SK-MEL-5 (cell line): ENCODE measurements around the gene TLCD2. TPM values are rescaled to one million over a fixed set of nuclear protein-coding genes. Genes with fewer than 3 reads are reported as not detected.
A peak's percentile ranks its signal among the peaks of the same experiment; 100 is the strongest.

ENCODE experiments used
- DNase-seq: peaks from one replicate; pipeline ENCODE4 v3.0.0-alpha.2; 2016; ENCODE audit warnings: low read depth, low spot score
- in situ Hi-C: cut with HindIII; loops from 2 replicates; pipeline ENCODE4 v1.10.0; 2016; ENCODE audit warnings: low sequenced_read_pairs, high pct_unique_total_duplicates, low pct_unique_long_range_greater_than_20kb
- polyA plus RNA-seq, 2 experiments: library from polyadenylated mRNA; depleted of rRNA; stranded (reverse); fragments of >200 nt; gene quantifications; 2 replicates each; pipeline ENCODE4 v1.2.3, GENCODE V29; 2015
- total RNA-seq: library from RNA; depleted of rRNA; stranded (reverse); fragments of >200 nt; shearing (Covaris generic); gene quantifications from 2 replicates; pipeline ENCODE4 v1.2.3, GENCODE V29; 2014; rRNA removed

The TLCD2 gene, protein sequence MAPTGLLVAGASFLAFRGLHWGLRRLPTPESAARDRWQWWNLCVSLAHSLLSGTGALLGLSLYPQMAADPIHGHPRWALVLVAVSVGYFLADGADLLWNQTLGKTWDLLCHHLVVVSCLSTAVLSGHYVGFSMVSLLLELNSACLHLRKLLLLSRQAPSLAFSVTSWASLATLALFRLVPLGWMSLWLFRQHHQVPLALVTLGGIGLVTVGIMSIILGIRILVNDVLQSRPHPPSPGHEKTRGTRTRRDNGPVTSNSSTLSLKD
- total RNA-seq: 1.7 and 2.0 TPM in 2 replicates
- 2.8 and 3.4 TPM in 2 replicates for polyA plus RNA-seq (2015; cell fraction: cytosol; rRNA removed)
- polyA plus RNA-seq (2015; cell fraction: nucleus; rRNA removed): 2.2 and 2.4 TPM in 2 replicates

DNA sequence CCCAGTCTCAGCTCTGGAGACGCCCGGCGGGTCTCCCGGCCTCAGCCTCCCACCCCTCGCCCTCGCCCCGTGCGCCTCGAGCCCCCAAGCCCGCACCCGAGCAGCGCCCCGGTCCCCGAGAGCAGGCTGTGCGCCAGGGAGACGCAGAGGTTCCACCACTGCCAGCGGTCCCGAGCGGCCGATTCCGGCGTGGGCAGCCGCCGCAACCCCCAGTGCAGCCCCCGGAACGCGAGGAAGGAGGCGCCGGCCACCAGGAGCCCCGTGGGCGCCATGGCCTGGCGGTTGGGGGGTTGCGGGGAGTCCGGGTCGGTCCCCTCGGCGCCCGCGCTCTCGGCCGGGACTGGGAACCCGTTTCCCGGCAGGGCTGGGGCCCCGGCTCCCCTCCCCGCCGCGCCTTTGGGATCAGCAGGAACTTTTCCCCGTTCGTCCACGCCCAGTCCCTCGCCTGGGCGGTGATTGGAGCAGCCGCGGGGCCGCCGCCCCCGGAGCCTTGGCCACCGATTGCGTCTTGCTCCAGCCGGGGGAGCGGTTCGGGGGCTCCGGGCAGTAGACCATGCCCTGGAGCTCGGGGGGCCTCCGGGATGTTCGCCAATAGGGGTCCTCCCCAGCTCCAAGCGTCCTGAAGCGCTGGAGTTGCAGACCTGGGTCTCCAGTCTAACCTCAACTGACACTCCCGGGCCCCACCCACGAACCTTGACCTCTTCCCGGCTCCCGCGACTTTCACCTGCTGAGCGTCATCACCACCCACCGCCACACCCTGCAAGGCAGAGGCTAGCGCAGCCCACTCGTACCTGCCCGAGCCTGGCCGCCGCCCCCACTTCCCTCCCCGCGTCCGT lies at the start of gene TLCD2:
Gene TLCD2 (minus strand): TSS at position 407 of the 836 bp plus-strand sequence. CDS start 135 bp downstream, at position 272.
- in situ Hi-C loops: loop anchor here (10.0 kb wide), 1 partner anchor 75 kb away; no protein-coding TSS in a partner anchor
- peak; percentile 58 for DNase-seq

DNA sequence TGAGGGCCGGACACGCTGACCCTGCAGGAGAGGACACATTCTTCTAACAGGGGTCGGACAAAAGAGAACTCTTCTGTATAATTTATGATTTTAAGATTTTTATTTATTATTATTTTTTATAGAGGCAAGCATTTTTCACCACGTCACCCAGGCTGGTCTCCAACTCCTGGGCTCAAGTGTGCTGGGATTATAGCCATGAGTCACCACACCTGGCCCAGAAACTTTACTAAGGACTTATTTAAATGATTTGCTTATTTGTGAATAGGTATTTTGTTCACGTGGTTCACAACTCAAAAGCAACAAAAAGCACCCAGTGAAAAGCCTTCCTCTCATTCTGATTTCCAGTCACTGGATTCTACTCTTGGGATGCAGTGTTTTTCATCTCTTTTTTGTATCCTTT lies 49.4 kb upstream of the TLCD2 start:
- no peak for DNase-seq
- in situ Hi-C loops: no loop called here

DNA sequence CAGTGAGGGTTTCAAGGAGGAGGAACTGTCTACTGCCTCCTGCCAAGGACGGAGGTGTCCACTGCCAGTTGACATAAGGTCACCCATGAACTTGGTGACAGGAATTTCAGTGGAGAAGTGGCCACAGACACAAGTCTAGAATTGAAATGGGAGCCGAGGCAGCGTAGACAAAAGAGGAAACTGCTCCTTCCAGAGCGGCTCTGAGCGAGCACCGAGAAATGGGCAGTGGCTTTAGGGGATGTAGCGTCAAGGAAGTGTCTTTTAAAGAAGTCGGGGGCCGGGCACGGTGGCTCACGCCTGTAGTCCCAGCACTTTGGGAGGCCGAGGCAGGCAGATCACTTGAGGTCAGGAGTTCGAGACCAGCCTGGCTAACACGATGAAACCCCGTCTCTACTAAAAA lies 48.6 kb upstream of the TLCD2 start:
- in situ Hi-C loops: no loop called here
- DNase-seq: no peak

DNA sequence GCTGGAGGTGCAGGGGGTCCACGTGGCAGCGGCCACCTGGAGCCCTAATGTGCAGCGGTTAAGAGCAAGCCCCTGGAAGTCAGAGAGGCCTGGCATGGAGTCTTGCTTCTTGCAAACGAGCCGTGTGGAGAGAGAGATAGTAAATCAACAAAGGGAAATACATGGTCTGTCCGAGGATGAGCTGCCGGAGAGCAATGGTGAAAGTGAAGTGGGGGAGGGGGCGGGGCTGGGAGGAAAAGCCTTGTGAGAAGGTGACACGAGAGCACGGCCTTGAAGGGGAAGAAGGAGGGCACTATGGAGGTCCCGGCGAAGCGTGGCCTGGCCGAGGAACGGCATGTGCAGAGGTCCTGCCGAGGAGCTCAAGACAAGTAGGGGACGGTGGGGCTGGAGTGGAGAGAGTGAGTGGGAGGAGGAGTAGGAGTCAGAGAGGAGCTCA lies 45.7 kb upstream of the TLCD2 start:
- in situ Hi-C loops: no loop called here
- no peak for DNase-seq

DNA sequence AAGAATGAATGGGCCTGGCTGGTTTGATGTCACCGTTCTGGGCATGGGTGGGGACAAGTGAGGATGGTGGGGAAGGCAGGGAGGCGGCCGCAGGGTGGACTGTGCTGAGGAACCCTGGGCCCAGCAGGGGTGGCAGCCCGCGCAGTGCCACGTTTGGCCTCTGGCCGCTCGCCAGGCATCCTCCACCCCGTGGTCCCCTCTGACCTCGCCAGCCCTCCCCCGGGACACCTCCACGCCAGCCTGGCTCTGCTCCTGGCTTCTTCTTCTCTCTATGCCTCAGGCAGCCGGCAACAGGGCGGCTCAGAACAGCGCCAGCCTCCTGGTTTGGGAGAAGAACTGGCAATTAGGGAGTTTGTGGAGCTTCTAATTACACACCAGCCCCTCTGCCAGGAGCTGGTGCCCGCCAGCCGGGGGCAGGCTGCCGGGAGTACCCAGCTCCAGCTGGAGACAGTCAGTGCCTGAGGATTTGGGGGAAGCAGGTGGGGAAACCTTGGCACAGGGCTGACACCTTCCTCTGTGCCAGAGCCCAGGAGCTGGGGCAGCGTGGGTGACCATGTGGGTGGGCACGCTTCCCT lies 45.2 kb upstream of the TLCD2 start:
- in situ Hi-C loops: no loop called here
- no peak for DNase-seq

DNA sequence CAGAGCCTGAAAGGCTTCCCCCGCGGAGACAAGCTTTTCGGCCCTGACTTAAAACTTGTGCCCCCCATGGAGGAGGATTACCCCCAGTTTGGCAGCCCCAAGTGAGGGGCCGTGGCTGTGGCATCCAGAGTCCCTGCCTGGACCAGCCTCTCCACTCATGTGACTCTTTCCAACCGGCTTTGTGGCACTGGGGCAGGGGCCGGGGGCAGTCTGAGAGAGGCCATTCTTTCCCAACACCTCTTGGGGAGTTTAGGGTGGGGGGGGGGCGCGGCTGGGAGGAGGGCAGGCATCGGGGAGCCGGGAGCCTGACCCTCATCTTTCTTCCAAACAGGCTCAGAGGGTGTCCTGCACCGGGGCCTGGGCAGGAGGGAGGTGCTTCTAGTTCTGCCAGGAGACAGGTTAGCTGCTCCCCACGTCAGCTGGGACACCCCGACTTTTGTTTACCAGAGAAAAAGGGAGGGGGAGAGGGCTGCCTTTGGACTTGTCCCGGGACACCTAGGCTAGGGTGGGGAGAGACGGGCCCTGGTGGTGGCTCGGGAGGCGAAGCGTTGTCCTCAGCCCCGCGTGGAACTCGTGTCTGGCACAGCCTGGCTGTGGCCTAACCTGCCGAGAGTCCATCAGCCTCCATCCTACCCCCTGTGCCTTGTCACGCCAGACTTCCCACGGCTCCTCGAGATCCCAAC lies 44.4 kb upstream of the TLCD2 start:
- in situ Hi-C loops: no loop called here
- DNase-seq: no peak

DNA sequence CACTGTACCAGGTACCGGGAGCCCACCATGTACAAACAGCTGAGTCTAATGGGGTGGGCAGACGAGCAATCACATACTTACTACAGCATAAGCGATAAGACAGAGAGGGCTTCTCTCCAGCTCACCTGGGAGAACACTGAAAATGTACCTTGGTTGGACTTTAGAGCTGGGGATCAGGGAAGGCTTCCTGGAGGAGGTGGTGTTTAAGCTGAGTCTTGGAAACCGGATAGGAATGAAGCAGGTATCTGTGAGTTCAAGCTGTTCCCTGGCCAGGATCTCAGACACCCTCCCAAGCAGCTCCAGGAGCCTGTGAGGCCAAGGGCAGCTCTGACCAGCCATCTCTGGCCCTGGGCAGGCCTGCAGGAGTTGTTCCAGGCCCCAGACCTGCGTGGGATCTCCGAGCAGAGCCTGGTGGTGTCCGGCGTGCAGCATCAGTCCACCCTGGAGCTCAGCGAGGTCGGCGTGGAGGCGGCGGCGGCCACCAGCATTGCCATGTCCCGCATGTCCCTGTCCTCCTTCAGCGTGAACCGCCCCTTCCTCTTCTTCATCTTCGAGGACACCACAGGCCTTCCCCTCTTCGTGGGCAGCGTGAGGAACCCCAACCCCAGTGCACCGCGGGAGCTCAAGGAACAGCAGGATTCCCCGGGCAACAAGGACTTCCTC lies 43.7 kb upstream of the TLCD2 start:
- no peak for DNase-seq
- in situ Hi-C loops: no loop called here

DNA sequence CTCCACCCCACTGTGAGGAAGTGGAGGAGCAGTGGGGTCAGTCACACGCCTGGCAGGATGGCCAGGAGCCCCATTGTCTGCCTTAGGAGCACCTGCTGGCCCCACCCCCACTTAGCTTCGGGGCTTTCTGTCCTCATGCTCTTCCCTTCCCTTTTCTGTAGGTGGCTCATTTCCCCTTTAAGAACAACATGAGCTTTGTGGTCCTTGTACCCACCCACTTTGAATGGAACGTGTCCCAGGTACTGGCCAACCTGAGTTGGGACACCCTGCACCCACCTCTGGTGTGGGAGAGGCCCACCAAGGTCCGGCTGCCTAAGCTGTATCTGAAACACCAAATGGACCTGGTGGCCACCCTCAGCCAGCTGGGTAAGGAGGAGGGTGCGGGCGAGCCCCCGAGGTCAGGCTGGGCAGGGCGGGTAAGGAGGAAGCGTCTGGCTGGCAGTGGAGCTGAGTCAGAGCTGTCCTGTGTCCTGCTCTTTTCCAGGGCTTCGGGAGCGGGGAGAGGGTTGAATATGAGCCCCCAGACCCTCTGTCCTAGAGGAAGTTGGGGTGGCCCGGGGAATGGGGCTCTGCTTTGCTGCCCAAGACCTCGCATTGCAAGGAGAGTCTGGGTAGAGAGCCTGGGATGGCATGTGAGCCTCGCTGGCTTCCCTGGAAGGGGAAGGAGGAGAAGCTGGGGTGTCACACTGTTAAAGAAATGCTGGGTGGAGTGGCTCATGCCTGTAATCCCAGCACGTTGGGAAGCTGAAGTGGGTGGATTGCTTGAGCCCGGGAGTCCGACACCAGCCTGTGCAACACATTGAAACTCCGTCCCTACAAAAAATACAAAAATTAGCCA lies 42.5 kb upstream of the TLCD2 start:
- in situ Hi-C loops: no loop called here
- DNase-seq: peak; percentile 30

DNA sequence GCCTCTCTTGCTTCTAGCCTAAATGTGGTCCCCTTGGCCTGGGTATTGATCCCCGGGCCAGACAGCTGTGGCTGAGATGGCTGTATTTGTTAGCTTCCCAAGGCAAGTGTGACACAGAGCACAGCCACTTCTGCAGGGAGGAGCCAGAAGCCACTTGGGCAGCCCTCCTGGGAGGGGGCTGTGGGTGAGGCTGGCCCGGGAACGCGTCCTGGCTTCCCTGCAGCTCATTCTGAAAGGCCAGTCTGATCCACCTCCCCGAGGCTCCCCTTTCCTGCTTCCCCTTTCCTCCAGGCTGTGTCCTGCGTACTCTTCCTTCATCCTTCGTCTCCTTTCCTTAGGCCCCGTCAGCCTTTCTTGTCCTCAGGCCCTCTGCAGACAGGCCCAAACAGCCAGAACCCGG lies 40.5 kb upstream of the TLCD2 start:
- in situ Hi-C loops: no loop called here

DNA sequence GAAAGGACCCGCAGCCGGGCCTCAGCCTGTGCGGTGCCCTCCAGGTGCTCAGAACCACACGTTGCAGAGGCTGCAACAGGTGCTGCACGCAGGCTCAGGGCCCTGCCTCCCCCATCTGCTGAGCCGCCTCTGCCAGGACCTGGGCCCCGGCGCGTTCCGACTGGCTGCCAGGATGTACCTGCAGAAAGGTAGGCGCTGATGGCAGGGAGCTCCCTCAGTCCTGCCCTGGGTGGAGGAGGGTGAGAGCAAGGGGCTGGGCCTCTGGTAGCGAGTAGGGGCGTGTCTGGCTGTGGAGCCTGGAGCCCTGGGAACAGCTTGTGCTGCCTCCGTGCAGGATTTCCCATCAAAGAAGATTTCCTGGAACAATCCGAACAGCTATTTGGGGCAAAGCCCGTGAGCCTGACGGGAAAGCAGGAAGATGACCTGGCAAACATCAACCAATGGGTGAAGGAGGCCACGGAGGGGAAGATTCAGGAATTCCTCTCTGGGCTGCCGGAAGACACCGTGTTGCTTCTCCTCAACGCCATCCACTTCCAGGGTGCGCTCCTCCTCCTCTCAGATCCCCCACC lies 36.9 kb upstream of the TLCD2 start:
- DNase-seq: no peak
- in situ Hi-C loops: no loop called here

More for the DNA sequence above, 40.5 kb upstream of the TLCD2 start:
- DNase-seq: no peak

DNA sequence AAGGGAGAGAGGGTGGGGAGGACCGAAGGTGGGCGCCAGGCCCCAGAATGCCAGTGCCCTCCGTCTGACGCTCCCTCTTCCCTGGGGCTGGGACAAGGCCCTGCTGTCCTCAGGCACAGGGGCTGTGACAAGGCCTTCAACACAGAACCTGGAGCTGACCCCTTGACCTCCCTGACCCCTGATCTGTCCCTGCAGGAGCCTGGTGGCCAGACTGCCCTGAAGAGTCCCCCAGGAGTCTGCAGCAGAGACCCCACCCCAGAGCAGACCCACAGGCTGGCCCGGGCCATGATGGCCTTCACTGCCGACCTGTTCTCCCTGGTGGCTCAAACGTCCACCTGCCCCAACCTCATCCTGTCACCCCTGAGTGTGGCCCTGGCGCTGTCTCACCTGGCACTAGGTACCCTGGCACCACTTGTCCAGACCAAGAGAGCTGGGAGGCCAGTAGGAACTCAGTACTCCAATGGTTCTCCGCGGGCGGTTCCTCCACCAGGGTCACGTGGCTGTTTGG lies 35.4 kb upstream of the TLCD2 start:
- DNase-seq: no peak
- in situ Hi-C loops: no loop called here

DNA sequence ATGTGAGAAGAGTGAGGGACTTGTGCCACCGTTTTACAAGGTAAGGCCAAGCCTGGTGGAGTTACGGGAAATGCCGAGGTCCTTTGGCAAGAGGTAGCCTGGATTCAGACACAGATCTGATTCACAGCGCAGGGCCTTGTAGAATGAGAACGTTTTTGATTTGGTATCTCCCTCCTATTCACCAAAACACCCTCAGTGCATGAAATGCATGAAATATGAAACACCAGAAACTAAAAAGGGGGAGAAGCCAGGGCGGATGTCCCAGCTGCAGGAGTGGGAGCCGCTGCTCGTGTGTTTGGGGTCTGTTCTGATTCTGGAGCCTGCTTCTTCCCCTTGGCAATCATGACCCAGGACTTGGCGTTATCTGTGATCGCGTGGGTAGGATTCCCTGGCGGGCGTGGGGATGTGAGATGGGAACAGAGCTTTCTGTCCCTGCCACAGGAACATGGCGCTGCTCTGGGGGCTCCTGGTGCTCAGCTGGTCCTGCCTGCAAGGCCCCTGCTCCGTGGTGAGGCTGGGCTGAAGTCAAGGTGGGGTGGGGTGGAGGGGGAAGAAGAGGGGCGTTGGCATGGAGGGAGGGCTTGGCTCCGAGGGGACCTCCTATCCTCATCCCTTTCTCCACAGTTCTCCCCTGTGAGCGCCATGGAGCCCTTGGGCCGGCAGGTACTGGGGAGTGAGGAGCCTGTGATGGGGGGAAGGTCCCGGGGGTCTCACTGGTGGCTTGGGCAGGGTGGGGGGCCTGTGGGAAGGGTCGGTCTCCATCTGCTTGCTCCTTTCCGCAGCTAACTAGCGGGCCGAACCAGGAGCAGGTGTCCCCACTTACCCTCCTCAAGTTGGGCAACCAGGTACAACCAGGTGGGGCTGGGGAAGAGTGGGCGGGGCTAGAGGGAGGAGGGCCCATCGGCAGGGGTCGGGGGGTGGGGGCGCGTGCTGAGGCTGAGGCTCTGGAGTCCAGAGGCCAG lies 34.7 kb upstream of the TLCD2 start:
- no peak for DNase-seq
- in situ Hi-C loops: no loop called here

DNA sequence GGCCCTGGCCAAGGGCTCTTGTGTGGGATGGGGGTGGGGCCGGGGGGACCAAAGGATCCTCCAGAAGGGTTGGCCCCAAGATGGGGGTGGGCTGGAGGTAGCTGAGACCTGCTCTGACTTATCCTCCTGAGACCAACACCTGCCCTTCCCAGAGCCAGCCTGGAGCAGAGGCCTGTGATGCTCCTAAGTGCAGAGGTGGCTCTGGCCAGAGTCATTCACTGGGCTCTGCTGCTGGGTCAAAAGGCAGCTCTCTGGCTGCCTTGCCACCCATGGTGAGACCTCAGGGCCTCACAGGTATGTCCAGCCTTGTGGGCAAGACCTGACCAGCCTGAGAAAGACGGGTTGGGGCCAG lies 32.9 kb upstream of the TLCD2 start:
- no peak for DNase-seq
- in situ Hi-C loops: no loop called here

DNA sequence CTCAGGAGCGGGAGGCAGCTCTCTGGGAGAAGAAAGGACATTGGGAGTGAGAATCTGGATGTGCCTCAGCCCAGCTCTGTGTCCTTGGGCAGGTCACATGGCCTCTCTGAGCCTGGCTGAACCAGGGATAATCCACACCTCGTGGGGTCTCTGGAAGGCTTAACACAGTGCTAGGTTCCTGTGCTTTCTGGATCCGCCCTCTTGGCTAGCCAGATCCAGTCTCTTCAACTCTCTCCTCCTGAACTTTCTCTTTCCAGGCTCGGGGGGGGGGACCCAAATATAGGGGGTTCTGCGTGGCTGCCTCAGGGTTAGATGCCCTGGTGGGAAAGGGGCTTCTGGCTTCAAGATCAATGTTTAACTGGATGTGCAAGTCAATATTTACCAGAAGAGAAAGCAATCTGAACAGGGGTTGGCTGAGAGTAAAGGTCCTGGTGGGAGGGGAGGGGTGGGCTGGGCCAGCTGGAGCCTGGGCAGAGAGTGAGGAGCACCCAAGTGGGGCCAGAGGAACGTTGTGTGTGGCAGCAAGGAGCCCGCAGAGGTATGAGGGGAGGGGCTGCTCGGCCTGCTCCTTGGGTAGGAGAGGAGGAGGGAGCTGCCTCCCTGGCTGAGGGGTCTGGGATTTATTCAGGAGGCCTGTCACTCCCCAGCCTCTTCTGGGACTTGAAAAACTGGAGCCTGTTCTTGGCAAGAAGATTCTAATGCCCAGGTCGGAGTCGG lies 32.4 kb upstream of the TLCD2 start, which contains the start of gene SERPINF2:
Gene SERPINF2 (plus strand): TSS at position 501 of the 717 bp plus-strand sequence. CDS start 2,125 bp downstream, outside the sequence.
- DNase-seq: no peak
- in situ Hi-C loops: no loop called here
